GM12874 (cell line): Measurements from ENCODE around the gene ATP11A.

ENCODE experiments used
- CTCF ChIP-seq: IDR thresholded peaks from 2 replicates; pipeline ENCODE4 v1.5.1; 2011; ENCODE audit warnings: low read depth, mild to moderate bottlenecking, control low read depth, low read length, moderate library complexity; ENCODE audit not compliant: insufficient read depth

The ATP11A gene

GRCh38 chr13:112785483-112785856, 95.6 kb downstream of the ATP11A start:
- no peak for TF ChIP-seq CTCF

GRCh38 chr13:112790735-112791641, 101.2 kb downstream of the ATP11A start:
- TF ChIP-seq CTCF: no peak

- TF ChIP-seq CTCF: no peak
Measured at GRCh38 chr13:112791663-112792440, 102.0 kb downstream of the ATP11A start.

GRCh38 chr13:112792511-112792910, 102.7 kb downstream of the ATP11A start:
- no peak for TF ChIP-seq CTCF

- TF ChIP-seq CTCF: no peak
Measured at GRCh38 chr13:112793545-112794445, 104.0 kb downstream of the ATP11A start.

- TF ChIP-seq CTCF: no peak
Measured at GRCh38 chr13:112795277-112795676, 105.4 kb downstream of the ATP11A start.
